Small intestine (tissue), 7 donors: Measurements from ENCODE around the gene IQSEC2. TPM values are rescaled to one million over a fixed set of nuclear protein-coding genes. Genes with fewer than 3 reads are reported as not detected.

ENCODE experiments used
- DNase-seq, 2 donors: peaks; one replicate each; pipeline versions ENCODE4 v3.0.0 to v3.0.0-alpha.2; 2013
- FAIRE-seq: peaks from 2 replicates; lab custom pipeline; 2012; peaks lifted over from hg19 to GRCh38; lab: Jason Lieb, UNC
- H3K27ac ChIP-seq, 3 donors: one replicate each; pipeline ENCODE4 v1.5.1; 2013; ENCODE audit warnings: low read length in 2 of 3, mild to moderate bottlenecking in 2 of 3, control low read depth in 1 of 3, inconsistent platforms in 1 of 3, low read depth in 1 of 3, moderate library complexity in 1 of 3
- H3K27me3 ChIP-seq, 3 donors: one replicate each; pipeline ENCODE4 v1.6.1; 2013; ENCODE audit warnings: low read length in 3 of 3, inconsistent platforms in 1 of 3; ENCODE audit not compliant: control insufficient read depth in 3 of 3, insufficient read depth in 3 of 3
- H3K36me3 ChIP-seq, 3 donors: one replicate each; pipeline ENCODE4 v1.6.1; 2013; ENCODE audit warnings: low read length in 3 of 3, inconsistent platforms in 1 of 3, low read depth in 1 of 3, mild to moderate bottlenecking in 1 of 3, moderate library complexity in 1 of 3; ENCODE audit not compliant: control insufficient read depth in 3 of 3, insufficient read depth in 2 of 3
- H3K4me1 ChIP-seq, 3 donors: one replicate each; pipeline ENCODE4 v1.6.1; 2013; ENCODE audit warnings: low read length in 2 of 3, inconsistent platforms in 1 of 3, low read depth in 1 of 3, mild to moderate bottlenecking in 1 of 3, moderate library complexity in 1 of 3; ENCODE audit not compliant: control insufficient read depth in 3 of 3, insufficient read depth in 2 of 3
- H3K4me3 ChIP-seq, 3 donors: one replicate each; pipeline ENCODE4 v1.5.1; 2013; ENCODE audit warnings: low read length in 3 of 3, control low read depth in 1 of 3, inconsistent platforms in 1 of 3, low read depth in 1 of 3, mild to moderate bottlenecking in 1 of 3, moderate library complexity in 1 of 3
- H3K9me3 ChIP-seq, 2 donors: one replicate each; pipeline ENCODE4 v1.6.1; 2013; ENCODE audit warnings: low read depth in 1 of 2, low read length in 1 of 2; ENCODE audit not compliant: control insufficient read depth in 2 of 2, insufficient read depth in 1 of 2
- WGBS, 3 donors: extraction: QIAGEN DNeasy Blood & Tissue Kit; methylation state at CpG; one replicate each; pipeline ENCODE4 v1.1.7; 2013; 5-methylcytosine and 5-hydroxymethylcytosine counted together
- polyA plus RNA-seq, 4 donors: library from polyadenylated mRNA; stranded (reverse) in 3 of 4; unstranded in 1 of 4; fragments of 200-250 nt in 3 of 4; fragments of 120-200 nt in 1 of 4; gene quantifications; one replicate each; pipeline versions ENCODE4 v1.2.1 to v1.2.3, GENCODE V29; 2013
- donor health status: healthy with polysubstance abuse.
- donor health status: control.
- donor health status: control.
- donor health status: Bipolar disorder and iron deficiency.
- donor health status: healthy.

The IQSEC2 gene
- polyA plus RNA-seq, 4 donors, result 14.9 to 44.5 (median 27.4) TPM

DNA sequence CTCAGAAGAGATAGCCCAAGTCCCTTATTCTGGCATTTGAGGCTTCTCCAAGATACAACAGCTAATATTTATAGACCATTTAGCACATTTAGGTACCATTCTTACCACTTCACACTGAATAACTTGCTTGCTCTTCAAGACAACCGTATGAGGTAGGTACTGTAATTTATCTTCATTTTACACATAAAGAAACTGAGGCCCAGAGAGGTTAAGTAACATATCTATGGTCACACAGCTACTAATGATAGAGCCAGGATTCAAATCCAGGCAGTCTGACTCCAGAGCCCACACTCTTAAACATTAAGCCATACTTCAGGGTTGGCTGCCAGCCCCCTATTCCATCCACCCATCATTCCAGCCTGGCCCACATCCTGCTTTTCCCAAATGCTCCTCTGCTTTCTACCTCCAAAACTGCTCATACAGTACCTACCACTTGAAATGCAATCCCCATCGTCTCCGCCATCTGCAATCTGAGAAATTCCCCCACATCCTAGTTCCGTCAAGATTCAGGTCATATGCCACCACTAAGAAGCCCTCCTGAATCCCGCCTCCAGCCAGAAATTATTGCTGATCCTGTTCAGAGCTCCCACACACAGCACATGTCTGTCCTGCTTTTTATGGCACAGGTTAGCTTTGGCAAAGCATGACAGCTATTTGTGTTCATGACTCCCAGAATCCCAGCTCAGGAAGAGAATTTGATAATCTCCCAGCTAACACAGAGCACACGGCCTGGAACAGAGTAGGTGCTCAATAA, 23.5 kb downstream of the IQSEC2 start:
- Histone ChIP-seq H3K27ac (no peak overlapping the region), H3K4me3 (no peak overlapping the region), H3K27me3 (no peaks in the 10 kb centered on the region), H3K36me3 (peaks cover 0 to 8% (median 2%) of the 10 kb centered on the region in 3 donors), H3K9me3 (no peaks in the 10 kb centered on the region), H3K4me1 (no peaks in the 10 kb centered on the region)
- FAIRE-seq, result no peak
- DNase-seq, result no peak
- 85 to 92% (median 91%) methylated on average over 6 of the region's 6 CpGs for WGBS, 3 donors

DNA sequence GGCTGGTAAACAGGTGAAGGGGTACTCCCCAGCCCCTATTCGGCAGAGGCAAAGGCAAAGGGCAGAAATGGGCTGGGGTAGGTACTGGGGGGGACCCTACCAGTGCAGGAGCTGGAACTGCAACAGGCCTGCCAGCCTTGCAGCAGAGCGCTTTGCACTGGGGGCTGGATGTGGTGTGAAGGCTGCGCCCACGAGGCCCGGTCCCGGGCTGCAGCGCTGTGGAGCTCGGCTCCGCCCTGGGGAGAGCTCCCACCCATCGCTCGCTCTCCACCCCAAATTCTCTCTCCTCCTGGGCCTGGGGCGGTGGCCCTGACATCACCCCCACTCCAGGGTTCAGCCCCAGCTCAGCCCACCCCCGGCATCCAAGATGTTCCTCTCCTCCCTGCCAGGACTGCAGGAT, 24.2 kb downstream of the IQSEC2 start:
- no peak overlapping the region for H3K4me3 ChIP-seq
- WGBS, 3 donors, result 75 to 86% (median 80%) methylated on average over 3 to 13 of the region's 13 CpGs
- DNase-seq, result no peak

DNA sequence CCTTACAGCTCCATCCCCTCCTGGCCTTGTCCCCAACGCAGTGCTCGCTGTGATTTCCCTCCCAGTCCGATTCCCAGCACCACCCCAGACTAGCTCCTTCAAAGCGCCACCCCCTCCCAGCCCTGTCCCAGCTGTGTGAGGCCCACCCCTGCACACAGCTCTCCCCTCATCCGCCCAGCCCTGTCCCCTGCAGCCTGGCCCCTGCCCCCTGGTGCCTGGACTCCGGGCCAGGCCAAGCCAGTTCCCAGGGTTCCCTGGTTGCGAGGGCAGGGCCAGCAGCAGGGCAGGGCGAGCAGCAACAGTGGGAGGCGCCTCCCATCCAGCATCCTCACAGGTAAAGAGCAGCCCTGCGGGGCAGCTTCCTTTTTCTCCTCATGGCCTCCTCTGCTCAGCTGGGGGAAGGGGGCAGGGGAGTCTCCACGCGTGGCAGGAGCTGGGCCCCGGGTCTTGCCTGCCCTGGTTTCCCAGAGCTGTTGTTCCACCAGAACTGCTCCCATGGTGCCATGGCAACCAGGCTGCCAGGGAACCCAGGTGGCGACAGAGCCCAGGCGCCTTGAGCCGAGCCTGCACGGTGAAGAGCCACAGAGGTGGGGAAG, 24.8 kb downstream of the IQSEC2 start:
- DNase-seq (no peak), FAIRE-seq (no peak)
- Histone ChIP-seq H3K36me3 (peaks cover 0 to 8% (median 2%) of the 10 kb centered on the region in 3 donors), H3K4me1 (no peaks in the 10 kb centered on the region), H3K4me3 (no peak overlapping the region), H3K27me3 (no peaks in the 10 kb centered on the region), H3K9me3 (no peaks in the 10 kb centered on the region), H3K27ac (no peak overlapping the region)
- 54 to 76% (median 75%) methylated on average over 13 to 17 of the region's 17 CpGs for WGBS, 3 donors

More for the DNA sequence above, 24.2 kb downstream of the IQSEC2 start:
- no peak for FAIRE-seq
- H3K4me1 ChIP-seq, result no peaks in the 10 kb centered on the region
- H3K27me3 ChIP-seq, result no peaks in the 10 kb centered on the region
- H3K27ac ChIP-seq, result no peak overlapping the region
- no peaks in the 10 kb centered on the region for H3K9me3 ChIP-seq
- H3K36me3 ChIP-seq, result peaks cover 0 to 8% (median 2%) of the 10 kb centered on the region in 3 donors

DNA sequence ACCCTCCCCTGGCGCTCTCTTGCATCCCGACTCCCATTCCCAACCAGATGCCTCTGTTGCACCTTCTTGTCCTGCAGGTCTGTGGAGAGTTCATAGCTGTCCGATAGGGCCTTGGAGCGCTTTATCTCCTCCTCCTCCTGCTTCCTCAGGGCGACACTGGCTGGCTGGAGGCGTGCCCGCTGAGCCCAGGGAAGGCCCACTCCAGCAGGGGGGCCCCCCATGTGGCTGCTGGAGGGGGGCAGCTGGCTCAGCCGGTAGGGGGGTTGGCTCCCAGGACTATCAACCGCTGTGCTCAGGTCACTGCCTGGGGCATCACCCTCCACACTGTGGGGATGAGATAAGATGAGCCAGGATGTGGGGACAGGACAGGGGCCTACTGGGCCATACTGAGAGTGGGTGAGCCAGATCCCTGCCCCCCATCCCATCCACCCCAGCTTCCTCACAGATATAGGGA, 25.6 kb downstream of the IQSEC2 start:
- WGBS, 3 donors, result 78 to 91% (median 86%) methylated on average over 6 to 9 of the region's 9 CpGs
- DNase-seq, result no peak
- Histone ChIP-seq H3K9me3 (no peaks in the 10 kb centered on the region), H3K4me1 (no peaks in the 10 kb centered on the region), H3K27me3 (no peaks in the 10 kb centered on the region), H3K36me3 (peaks cover 0 to 11% (median 2%) of the 10 kb centered on the region in 3 donors), H3K27ac (no peak overlapping the region), H3K4me3 (no peak overlapping the region)
- FAIRE-seq, result no peak

DNA sequence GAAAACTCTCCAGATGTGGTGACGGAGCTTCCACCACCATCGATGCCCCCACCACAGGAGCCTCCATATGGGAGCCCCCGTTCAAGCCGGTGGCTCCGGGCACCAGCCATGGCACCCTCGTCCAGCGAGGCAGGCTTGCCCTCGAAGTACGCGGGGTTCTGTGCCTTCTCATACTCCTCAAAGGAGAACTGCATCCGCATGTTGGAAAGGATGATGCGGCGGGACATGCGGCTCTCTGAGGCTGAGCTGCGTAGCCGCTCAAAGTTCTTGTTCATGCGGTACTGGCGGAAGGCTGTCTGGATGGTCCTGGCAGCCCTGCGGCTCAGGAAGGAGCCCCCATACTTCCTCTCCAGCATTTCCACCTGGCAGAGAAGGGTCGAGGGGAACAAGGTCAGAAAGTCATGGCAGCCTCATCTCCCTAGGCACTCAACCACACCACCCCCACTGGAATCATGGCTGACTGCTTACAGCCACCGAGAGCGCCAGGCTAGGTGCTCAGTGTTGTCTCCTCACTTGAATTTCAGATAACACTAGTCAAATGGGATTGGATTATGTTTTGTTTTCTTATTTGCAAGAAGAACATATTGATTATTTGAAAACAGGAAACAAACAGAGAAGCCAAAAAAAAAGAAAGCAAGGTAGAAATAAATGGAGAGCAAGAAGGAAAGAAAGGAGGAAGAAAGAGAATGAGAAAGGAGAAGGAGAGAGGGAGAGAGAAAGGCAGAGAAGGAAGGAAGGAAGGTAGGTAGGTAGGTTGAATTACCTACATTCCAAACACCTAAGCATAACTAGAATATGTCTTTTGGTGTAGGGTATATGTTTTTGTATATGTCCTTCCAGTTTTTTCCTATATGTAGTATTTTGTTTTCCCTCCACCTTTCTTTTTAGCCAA, 26.6 kb downstream of the IQSEC2 start:
- H3K27me3 ChIP-seq, result no peaks in the 10 kb centered on the region
- no peaks in the 10 kb centered on the region for H3K4me1 ChIP-seq
- no peak for DNase-seq
- no peak for FAIRE-seq
- H3K27ac ChIP-seq, result no peak overlapping the region
- H3K36me3 ChIP-seq, result peaks cover 0 to 16% (median 5%) of the 10 kb centered on the region in 3 donors
- WGBS, 3 donors, result 91 to 94% (median 94%) methylated on average over 20 to 22 of the region's 22 CpGs
- H3K4me3 ChIP-seq, result no peak overlapping the region
- H3K9me3 ChIP-seq, result no peaks in the 10 kb centered on the region

DNA sequence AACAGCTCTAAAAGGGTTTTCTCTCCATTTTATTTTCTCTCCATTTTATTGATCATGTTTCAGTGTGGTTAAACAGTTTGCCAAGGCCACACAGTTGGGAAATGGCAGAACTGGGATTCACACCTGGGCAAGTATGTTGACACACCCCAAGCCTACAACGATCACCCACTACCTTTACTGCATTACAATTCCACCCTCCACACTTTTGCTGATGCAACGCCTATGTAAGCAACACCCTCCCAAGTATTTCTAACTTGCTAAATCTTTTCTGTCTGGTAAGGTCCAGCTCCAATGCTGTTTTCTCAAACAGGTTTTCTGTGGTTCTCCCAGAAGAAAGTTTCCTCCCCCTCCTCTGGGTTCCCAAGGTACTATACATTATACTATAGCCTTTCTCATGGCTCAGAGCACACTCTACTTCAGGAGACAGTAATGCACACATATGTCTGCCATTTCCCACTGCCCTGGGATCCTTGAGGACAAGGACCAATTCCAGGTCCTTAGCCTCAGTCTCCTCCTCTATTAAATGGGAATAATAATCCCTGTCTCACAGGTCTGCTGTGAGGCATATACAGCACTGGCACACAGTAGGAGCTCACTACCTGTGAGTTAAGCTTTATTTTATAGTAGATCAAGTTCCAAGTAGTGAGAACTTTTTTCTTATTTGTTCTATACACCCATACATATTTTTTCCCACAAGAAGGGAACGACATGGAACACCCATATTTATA, 27.9 kb downstream of the IQSEC2 start:
- H3K27me3 ChIP-seq, result no peaks in the 10 kb centered on the region
- no peak for FAIRE-seq
- H3K36me3 ChIP-seq, result peaks cover 0 to 22% (median 5%) of the 10 kb centered on the region in 3 donors
- no peaks in the 10 kb centered on the region for H3K4me1 ChIP-seq
- H3K27ac ChIP-seq, result no peak overlapping the region
- H3K4me3 ChIP-seq, result no peak overlapping the region
- WGBS, 3 donors, result 84 to 89% (median 89%) methylated on average over 3 of the region's 3 CpGs
- H3K9me3 ChIP-seq, result no peaks in the 10 kb centered on the region
- no peak for DNase-seq

DNA sequence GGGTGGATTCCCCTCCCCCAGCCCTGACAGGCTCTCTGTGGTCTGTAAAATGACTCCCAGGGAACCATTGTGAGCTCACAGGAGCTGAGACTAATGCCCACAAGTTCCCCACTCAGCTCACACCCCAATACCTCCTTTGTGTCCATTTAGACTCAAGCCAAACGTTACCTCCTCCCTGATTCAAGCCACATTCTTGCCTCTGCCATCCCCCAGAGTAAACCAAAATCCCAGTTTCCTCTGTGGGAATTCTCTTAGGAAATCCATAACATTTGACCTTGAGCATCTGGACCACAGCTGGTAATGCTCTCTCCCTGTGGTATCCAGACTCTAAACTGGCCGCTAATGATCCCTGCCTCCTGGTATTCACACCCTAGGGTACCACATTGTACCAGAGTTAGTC, 30.1 kb downstream of the IQSEC2 start:
- no peak for FAIRE-seq

More for the DNA sequence above, 30.1 kb downstream of the IQSEC2 start:
- Histone ChIP-seq H3K9me3 (no peaks in the 10 kb centered on the region), H3K27ac (no peak overlapping the region), H3K4me1 (no peaks in the 10 kb centered on the region), H3K36me3 (peaks cover 0 to 28% (median 5%) of the 10 kb centered on the region in 3 donors), H3K4me3 (no peak overlapping the region), H3K27me3 (no peaks in the 10 kb centered on the region)
- DNase-seq, result no peak
- WGBS, 3 donors, result 72 to 88% (median 83%) methylated on average over 2 of the region's 2 CpGs
